Posterior vena cava (tissue), 2 donors: Measurements from ENCODE around the gene ATP6AP1. TPM values are rescaled to one million over a fixed set of nuclear protein-coding genes. Genes with fewer than 3 reads are reported as not detected.
A peak's percentile ranks its signal among the peaks of the same experiment; 100 is the strongest.

ENCODE experiments used
- DNase-seq: peaks from one replicate; pipeline ENCODE4 v3.0.0-alpha.2; 2020; ENCODE audit warnings: low spot score
- intact Hi-C, 2 donors: fragments of 100-400 bp; cut with DNase I; formaldehyde crosslinking; loops; one replicate each; pipeline versions ENCODE4 v1.14.1 to v1.14.2; 2022 to 2023
- total RNA-seq, 2 donors: library from RNA; stranded (reverse); fragmentation: NEBNext Ultra II Directional; extraction: Animal tissue kit (Norgen Biotek cat#: 25700); gene quantifications; one replicate each; pipeline ENCODE4 v1.2.1, GENCODE V29; 2021
- donor health status: DM: yes; HTN: yes; CAD: no.
- donor health status: DM: yes; HTN: yes; CAD: no.

ATP6AP1 gene
- total RNA-seq, 2 donors from 2014 or later: 43.8 to 59.9 TPM

GRCh38 chrX:154420402-154420756 lies 8.1 kb upstream of the ATP6AP1 start:
- DNase-seq: no peak
- intact Hi-C loops: no loop called here

- no peak for DNase-seq
- intact Hi-C loops: loop anchor here in 1 of 2 donors (2.0 kb wide), 1 partner anchor 60 kb away; the partner anchor contains the start of gene UBL4A
Observed at GRCh38 chrX:154426916-154427770, 1.3 kb upstream of the ATP6AP1 start.

GRCh38 chrX:154429711-154430110 lies 1.2 kb downstream of the ATP6AP1 start:
- DNase-seq: no peak
- intact Hi-C loops: no loop called here

- DNase-seq: no peak
- intact Hi-C loops: no loop called here
Observed at GRCh38 chrX:154430479-154430878, 2.0 kb downstream of the ATP6AP1 start.

GRCh38 chrX:154430916-154431315 lies 2.4 kb downstream of the ATP6AP1 start:
- DNase-seq: no peak
- intact Hi-C loops: no loop called here

- intact Hi-C loops: no loop called here
- peak; percentile 80 for DNase-seq
Observed at GRCh38 chrX:154431341-154431740, 2.9 kb downstream of the ATP6AP1 start.

- intact Hi-C loops: no loop called here
- no peak for DNase-seq
Observed at GRCh38 chrX:154432210-154432609, 3.7 kb downstream of the ATP6AP1 start.

- no peak for DNase-seq
- intact Hi-C loops: no loop called here
Observed at GRCh38 chrX:154433605-154434004, 5.1 kb downstream of the ATP6AP1 start.

- DNase-seq: no peak
- intact Hi-C loops: no loop called here
Observed at GRCh38 chrX:154434394-154435168, 6.1 kb downstream of the ATP6AP1 start.

- DNase-seq: no peak
- intact Hi-C loops: no loop called here
Observed at GRCh38 chrX:154435171-154435733, 6.8 kb downstream of the ATP6AP1 start.

- DNase-seq: peak; percentile 86
- intact Hi-C loops: no loop called here
Observed at GRCh38 chrX:154436374-154436982, 8.0 kb downstream of the ATP6AP1 start.

GRCh38 chrX:154436983-154437752 lies 8.7 kb downstream of the ATP6AP1 start, which contains the start of gene GDI1:
TSS of gene GDI1 (plus strand) at chrX:154437154. CDS start at chrX:154437255, 101 bp downstream.
- intact Hi-C loops: no loop called here
- peak; percentile 86 for DNase-seq

GRCh38 chrX:154437971-154438893 lies 9.8 kb downstream of the ATP6AP1 start:
- intact Hi-C loops: no loop called here
- no peak for DNase-seq

- DNase-seq: no peak
- intact Hi-C loops: no loop called here
Observed at GRCh38 chrX:154439841-154440240, 11.4 kb downstream of the ATP6AP1 start.

- no peak for DNase-seq
- intact Hi-C loops: no loop called here
Observed at GRCh38 chrX:154440623-154441357, 12.3 kb downstream of the ATP6AP1 start.

- DNase-seq: no peak
- intact Hi-C loops: no loop called here
Observed at GRCh38 chrX:154441564-154441963, 13.1 kb downstream of the ATP6AP1 start.

GRCh38 chrX:154441984-154442707 lies 13.7 kb downstream of the ATP6AP1 start:
- intact Hi-C loops: no loop called here
- DNase-seq: no peak
